Type B pancreatic cell (in vitro differentiated cells): ENCODE results near the gene ZNF775. TPM values are rescaled to one million over a fixed set of nuclear protein-coding genes. Genes with fewer than 3 reads are reported as not detected.

Experiments used
- DNase-seq: peaks from one replicate; pipeline ENCODE4 v3.0.0; 2021; ENCODE audit warnings: mixed read lengths; ENCODE audit not compliant: unreplicated experiment; ENCODE audit errors: extremely low spot score
- H3K27ac Mint-ChIP-seq: 2 replicates; pipeline ENCODE4 v1.8.0; 2021; ENCODE audit warnings: mild to moderate bottlenecking, mixed read lengths
- H3K27me3 Mint-ChIP-seq: 2 replicates; pipeline ENCODE4 v1.8.0; 2021; ENCODE audit warnings: mixed read lengths
- H3K36me3 Mint-ChIP-seq: 2 replicates; pipeline ENCODE4 v1.8.0; 2021; ENCODE audit warnings: mixed read lengths
- H3K4me1 Mint-ChIP-seq: one replicate; pipeline ENCODE4 v1.8.0; 2021; ENCODE audit warnings: mixed read lengths; ENCODE audit not compliant: unreplicated experiment
- H3K4me3 Mint-ChIP-seq: 2 replicates; pipeline ENCODE4 v1.8.0; 2021; ENCODE audit warnings: mild to moderate bottlenecking, mixed read lengths
- H3K9me3 Mint-ChIP-seq: 2 replicates; pipeline ENCODE4 v1.8.0; 2021; ENCODE audit warnings: mixed read lengths
- CTCF ChIP-seq: fragments of 200-600 bp; sonication (generic); conservative IDR thresholded peaks from 2 replicates; pipeline ENCODE4 v1.5.0; 2021; ENCODE audit warnings: antibody characterized with exemption, mild to moderate bottlenecking
- total RNA-seq: library from RNA; stranded (reverse); gene quantifications from 2 replicates; pipeline ENCODE4 v1.2.1, GENCODE V29; 2021; ENCODE audit warnings: low replicate concordance

ZNF775 gene
- total RNA-seq, 1 donor from 2014 or later: 12.3 TPM

- Mint-ChIP-seq H3K4me1 (peaks cover 64% of the 10 kb centered on the region), H3K27ac (peak overlapping the region; percentile 81)
- peak; percentile 10 for TF ChIP-seq CTCF
These were observed 25.9 kb downstream of the ZNF775 start for GRCh38 chr7:150404805-150405583.

GRCh38 chr7:150405584-150406311 is 26.6 kb downstream of the ZNF775 start:
- Mint-ChIP-seq H3K27me3 (no peaks in the 10 kb centered on the region), H3K9me3 (no peaks in the 10 kb centered on the region), H3K27ac (peak overlapping the region; percentile 81), H3K36me3 (peaks cover 16% of the 10 kb centered on the region), H3K4me1 (peaks cover 59% of the 10 kb centered on the region), H3K4me3 (peak overlapping the region; percentile 98)
- TF ChIP-seq CTCF: no peak
- DNase-seq: no peak

More at GRCh38 chr7:150404805-150405583, 25.9 kb downstream of the ZNF775 start:
- peak; percentile 89 for DNase-seq
- peaks cover 15% of the 10 kb centered on the region for H3K36me3 Mint-ChIP-seq
- peak overlapping the region; percentile 98 for H3K4me3 Mint-ChIP-seq
- H3K9me3 Mint-ChIP-seq: no peaks in the 10 kb centered on the region
- no peaks in the 10 kb centered on the region for H3K27me3 Mint-ChIP-seq

GRCh38 chr7:150406312-150406566 is 27.1 kb downstream of the ZNF775 start:
- no peak for TF ChIP-seq CTCF
- H3K36me3 Mint-ChIP-seq: peaks cover 14% of the 10 kb centered on the region
- H3K27me3 Mint-ChIP-seq: no peaks in the 10 kb centered on the region
- H3K27ac Mint-ChIP-seq: peak overlapping the region; percentile 81
- peaks cover 59% of the 10 kb centered on the region for H3K4me1 Mint-ChIP-seq
- no peak for DNase-seq
- peak overlapping the region; percentile 98 for H3K4me3 Mint-ChIP-seq
- H3K9me3 Mint-ChIP-seq: no peaks in the 10 kb centered on the region

- TF ChIP-seq CTCF: no peak
- Mint-ChIP-seq H3K36me3 (peaks cover 13% of the 10 kb centered on the region), H3K9me3 (no peaks in the 10 kb centered on the region), H3K4me3 (peak overlapping the region; percentile 98), H3K4me1 (peaks cover 55% of the 10 kb centered on the region), H3K27ac (peak overlapping the region; percentile 81), H3K27me3 (no peaks in the 10 kb centered on the region)
- no peak for DNase-seq
These were observed 27.7 kb downstream of the ZNF775 start for GRCh38 chr7:150406567-150407421.

GRCh38 chr7:150407588-150408392 is 28.7 kb downstream of the ZNF775 start:
- TF ChIP-seq CTCF: no peak
- no peaks in the 10 kb centered on the region for H3K9me3 Mint-ChIP-seq
- H3K4me1 Mint-ChIP-seq: peaks cover 45% of the 10 kb centered on the region
- no peak overlapping the region for H3K4me3 Mint-ChIP-seq
- H3K27ac Mint-ChIP-seq: no peak overlapping the region
- no peak for DNase-seq
- H3K27me3 Mint-ChIP-seq: no peaks in the 10 kb centered on the region
- peaks cover 13% of the 10 kb centered on the region for H3K36me3 Mint-ChIP-seq
